SIG-M5 treated with dmso at 0.1 percent for 504 hours (cell line): ENCODE measurements around the gene ITPRID2.
A peak's percentile ranks its signal among the peaks of the same experiment; 100 is the strongest.
"Not testable (repeated sequence)": the region's sequence is repeated elsewhere in the genome, so short reads cannot be mapped to it uniquely, and the experiment has no call there.

Source experiments
- DNase-seq: peaks from one replicate; lab custom pipeline; 2025; ENCODE audit not compliant: unreplicated experiment; lab: John Stamatoyannopoulos, UW

ITPRID2 gene

DNA sequence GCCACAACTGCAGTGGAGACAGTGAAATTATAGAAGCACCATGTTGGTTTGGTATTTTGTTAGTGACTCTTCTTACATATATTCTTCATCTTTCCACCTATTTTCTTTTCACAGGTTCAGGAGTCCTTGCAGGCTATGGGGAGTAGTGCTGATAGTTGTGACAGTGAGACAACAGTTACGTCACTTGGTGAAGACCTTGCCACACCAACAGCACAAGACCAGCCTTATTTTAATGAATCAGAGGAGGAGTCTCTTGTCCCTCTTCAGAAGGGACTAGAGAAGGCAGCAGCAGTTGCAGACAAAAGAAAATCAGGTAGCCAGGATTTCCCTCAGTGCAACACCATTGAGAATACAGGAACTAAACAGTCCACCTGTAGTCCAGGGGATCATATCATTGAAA lies 23.6 kb downstream of the ITPRID2 start:
- peak; percentile 37 for DNase-seq

DNA sequence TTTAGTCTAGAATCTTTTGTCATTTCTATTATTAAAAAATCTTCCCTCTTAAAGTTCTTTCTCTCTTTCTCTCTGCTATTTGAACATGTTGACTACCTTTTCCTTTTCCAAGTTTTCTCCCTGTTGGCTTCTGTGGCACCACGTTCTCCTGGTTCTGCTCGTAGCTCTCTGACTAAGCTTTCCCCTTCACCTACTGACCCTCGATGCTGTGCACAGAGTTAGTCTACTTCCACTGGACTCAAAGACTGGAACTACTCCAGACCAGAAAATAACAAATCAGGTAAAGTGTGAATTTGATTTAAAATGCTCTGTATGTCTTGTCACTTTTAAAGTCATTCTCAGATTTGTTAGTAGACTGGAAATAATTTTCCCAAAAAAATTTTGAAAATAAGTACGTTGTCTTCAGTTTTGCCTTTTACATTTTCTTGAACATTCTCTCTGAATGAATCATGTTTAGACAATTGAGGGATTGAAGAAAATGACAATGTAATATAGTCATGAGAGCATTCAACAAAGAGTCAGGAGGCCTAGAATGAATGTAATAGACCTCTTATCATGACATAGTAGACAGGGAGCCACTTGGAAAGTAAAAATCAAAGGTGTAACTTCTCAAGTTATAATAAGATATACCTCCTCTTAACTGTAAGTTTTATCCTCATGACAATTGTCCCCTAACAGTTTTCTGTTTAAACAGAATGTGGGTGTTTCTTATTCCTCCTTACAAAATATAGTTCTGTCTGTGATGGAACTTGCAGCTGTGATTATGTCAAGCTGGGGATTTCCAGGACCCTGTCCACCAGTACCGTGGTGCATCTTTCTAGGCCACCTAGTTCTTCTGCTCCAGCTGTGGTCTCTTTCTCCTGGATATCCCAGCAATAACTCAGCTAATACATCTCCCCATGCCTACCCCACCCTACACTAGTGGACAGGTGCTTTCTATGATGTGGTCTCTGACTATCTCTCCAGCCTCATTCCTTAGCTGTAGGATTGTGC lies 25.5 kb downstream of the ITPRID2 start:
- DNase-seq: no peak

DNA sequence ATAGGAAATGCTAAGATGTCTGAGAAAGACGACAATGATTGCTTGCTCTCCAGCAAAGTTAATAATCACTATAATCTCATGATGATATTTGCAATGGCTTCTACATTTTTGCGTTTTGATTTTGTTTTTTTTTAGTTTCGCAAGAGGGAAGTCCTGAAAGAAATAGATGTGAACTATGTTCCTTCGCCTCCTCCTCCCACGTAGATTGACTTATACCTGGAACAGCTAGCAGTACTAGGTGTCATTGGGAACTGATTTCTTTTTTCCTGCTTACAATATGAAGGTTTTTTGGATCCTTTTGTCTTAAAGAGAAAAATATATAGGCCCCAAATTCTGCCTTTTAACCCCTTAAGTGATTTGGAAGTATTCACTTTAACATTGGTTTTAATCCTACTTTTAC lies 26.7 kb downstream of the ITPRID2 start:
- no peak for DNase-seq

DNA sequence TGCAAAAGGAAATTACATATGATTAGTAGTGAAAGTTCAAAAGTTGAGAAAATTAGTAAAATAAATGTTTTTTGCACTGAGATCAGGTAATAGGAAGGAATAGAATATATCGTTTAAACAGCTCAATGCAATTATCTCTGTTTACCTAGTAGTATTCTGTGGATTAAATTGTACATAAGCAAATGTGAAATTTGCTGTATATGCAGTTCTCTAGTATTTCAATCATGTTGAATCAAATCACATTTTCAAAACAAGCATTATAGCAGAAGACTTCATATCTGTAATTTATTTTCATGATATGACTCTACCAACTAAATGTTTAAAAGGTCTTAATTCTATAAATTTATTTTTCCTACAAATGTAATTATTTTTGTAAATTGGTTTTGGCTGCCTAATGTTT lies 31.6 kb downstream of the ITPRID2 start:
- no peak for DNase-seq

DNA sequence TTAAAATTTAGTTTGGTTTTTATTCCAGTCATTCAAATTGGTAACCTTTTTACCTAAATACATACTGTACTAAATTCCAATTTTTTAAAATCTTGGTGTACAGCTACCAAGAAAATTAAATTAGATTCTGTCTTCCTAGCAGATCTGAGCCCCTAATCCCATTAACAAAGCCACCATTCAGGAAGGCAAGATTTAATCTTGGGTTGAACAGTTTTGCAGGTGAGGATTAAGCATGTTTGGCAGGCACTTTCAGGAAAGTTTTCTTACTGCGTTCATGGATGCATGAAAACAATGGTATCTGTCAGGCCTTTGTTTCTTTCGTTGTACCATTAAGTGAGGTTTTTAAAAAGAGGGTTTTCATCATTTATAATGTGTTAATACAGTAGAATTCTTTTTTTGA lies 32.8 kb downstream of the ITPRID2 start:
- DNase-seq: no peak

DNA sequence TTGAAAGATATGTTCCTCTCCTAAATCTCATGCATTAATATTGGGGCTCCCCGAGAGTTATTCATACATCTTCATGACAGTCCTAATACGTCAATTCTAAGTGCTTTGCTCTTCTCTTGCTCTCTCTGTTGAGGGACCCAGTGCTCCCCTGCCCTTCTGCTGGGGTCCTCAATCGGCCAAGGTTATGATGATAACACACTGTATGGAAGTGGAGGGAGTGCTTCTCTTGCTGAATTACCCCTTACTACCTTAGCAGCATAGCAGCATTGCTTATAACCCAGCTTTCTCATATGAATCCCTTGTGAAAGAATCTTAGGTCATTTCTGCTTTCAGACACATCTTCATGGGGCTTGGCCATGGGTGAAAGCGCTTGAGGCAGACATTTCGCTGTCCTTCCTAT lies 43.2 kb downstream of the ITPRID2 start:
- DNase-seq: no peak

DNA sequence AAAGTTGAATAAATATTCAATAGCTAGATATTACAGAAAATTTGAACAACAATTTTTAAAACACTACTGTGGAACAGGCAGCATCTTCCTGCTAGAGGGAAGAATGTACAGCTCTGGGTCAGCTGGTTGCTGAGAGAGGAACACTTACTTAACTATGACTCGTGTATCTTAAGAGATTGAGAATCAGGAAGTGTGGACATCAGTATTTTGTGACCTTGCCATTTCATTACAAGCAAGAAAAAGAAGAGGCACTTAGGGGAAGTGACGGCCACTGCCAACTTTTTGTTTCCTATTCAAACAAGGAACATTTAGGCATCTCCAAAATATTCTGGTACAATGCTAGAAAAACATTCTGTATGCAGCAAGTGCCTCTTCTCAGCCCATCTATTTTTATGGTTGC lies 45.9 kb downstream of the ITPRID2 start:
- DNase-seq: peak; percentile 86

DNA sequence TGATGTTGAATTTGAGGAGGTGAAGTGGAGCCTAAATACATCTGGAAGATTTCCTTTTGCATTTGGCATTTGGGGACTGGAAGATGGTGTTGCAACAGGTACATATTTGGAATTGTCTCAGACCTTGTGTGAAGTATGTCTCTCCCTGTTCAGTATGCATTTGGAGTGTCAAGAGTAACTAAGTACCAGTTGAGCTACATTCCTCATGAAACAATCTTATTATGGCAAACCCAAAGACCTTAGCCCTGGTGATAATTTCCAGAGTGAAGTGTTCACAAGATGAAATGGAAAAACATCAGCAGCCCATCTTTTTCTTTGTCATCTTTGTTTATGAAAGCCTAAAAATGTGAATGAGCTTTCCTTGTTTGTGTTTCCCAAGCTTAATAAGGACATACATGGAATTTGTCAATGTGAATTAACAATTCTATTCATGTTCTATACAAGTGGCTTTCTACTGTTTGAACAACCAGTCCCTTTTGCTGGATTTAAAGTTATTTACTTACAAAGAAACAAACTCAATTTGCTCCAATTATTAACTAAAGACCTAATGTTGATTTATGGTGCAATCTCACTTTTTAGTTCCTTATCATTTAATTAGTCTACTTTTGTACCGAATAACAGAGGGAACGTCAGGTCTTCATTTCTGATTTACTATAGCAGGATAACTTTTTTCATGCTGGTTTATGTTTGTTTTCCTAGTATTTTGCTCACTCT lies 52.0 kb downstream of the ITPRID2 start:
- no peak for DNase-seq

DNA sequence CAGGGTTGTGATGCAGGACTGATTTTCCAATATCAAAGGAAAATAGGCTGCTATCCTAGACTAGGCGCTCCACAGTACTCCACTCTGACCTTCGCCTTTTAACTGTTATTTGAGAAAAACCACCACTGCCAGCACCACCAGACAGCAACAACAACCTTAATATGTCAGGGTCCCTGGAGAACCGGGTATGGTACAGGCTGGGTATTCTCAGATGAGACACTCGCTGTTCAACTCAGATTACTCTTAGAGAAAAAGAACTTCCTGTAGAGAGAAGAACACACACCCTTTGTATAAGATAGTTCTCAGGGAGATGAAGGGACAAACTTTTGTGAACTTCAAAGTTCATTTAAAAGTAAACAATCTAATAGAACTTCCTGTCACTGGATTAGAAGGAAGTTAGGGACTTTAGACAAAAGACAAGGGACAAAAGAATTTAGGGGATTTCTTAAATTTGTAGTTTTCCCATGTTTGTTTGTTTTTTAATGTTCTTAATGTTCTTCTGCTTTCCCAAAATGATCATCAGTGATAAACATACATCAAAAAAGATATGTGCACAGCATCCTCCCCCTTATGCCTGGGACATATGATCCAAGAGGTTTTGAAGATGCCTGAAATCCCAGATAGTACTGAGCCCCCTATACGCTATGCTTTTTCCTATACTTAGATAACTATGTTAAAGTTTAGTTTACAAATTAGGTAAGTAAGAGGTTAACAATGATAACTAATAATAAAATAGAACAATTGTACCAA lies 52.8 kb downstream of the ITPRID2 start:
- no peak for DNase-seq

DNA sequence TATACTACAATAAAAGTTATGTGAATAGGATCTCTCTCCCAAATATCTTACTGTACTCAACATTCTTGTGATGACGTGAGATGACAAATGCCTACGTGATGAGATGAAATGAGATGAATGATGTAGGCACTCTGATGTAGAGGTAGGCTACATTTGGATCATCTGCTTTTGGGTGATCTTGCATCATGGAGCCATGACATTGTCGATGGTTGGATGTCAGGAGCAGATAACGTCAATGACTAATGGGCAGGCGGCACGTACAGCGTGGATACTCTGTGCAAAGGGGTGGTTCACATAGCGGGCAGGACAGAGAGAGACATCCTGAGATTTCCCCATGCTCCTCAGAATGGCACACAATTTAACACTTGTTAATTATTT lies 53.4 kb downstream of the ITPRID2 start:
- DNase-seq: no peak

DNA sequence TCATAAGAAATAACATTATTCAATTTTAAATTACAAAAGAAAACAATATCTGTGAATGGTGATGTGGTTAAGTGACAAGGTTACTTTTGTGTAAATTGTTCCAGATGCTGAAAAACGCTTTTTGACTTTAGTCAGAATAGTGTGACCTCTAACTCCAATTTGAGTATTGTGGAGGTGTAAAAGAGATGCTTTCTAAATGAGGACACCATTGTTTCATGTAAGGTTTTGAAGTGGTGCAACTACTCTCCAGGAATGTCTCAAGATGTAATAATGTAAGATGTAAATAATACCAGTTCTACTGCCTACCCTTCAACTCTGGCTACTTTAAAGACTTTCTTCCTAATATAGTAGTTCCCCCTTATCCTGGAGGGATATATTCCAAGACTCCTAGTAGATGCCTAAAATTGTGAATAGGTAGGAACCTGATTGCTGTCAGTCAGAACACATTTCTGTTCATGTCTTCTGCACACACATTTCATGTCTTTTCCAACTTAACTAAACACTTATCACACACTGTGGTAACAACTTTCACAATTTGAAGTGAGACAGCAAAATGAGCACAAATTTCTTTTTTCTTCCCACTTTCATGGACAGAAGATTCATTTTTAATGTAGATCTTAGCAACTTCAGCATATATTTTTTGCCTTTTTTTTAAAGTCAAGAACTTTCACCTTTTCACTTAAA lies 55.1 kb downstream of the ITPRID2 start:
- DNase-seq: no peak

DNA sequence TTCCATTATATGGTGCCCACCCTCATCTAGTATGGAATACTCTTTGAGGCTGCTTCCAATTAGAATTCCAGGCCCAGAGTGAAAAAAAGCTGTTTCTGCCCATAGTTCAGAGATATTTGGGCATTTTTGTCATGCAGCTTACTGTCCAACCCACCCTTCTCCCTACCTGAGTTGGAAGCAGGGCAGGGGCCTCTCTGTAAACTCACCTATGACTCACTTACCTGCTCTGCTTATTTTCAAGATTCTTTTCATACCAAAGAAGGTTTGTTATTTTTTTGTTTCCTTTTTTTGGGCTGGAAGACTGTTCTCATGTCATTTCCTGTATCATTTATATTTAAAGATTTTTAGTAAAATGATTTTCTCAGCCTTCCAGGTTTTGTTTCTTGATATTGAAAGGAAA lies 55.7 kb downstream of the ITPRID2 start:
- DNase-seq: no peak

DNA sequence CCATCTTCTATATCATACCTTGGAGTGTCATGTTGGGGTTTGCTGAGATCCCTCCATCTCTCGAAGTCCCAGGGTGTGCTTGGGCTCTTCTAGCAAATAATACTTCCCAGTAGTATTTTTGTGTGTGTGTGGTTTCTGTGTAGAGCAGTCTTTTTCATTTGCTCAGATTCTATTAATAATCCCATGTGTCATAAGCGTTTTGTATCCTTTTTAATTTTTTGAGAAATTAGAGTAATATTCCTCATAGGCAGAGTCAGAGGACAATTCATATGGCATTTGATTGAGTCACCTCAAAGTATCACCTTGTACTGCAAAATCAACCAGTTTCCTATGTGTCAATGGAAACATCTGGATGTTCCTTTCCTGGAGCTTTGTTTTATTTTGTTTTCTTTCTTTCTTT lies 56.7 kb downstream of the ITPRID2 start:
- DNase-seq: no peak

DNA sequence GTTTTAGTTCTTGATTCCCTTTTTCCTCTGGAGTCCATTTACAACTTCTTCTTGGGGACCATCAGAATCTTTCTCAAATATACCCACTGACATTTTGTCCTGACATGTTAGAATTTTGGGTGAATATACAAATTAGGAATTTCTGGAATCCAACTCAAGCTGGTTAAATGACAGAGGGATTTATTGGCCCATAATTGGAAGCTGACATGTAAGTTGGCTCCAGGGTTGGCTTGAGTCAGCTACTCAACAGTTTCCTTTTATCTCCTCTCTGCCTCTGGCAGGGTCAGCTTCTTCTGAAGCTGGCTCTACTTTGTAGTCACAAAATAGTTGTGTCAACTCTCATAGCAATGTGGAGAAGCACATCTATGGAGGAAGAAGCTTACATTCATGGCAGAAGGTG lies 57.5 kb downstream of the ITPRID2 start:
- no peak for DNase-seq

DNA sequence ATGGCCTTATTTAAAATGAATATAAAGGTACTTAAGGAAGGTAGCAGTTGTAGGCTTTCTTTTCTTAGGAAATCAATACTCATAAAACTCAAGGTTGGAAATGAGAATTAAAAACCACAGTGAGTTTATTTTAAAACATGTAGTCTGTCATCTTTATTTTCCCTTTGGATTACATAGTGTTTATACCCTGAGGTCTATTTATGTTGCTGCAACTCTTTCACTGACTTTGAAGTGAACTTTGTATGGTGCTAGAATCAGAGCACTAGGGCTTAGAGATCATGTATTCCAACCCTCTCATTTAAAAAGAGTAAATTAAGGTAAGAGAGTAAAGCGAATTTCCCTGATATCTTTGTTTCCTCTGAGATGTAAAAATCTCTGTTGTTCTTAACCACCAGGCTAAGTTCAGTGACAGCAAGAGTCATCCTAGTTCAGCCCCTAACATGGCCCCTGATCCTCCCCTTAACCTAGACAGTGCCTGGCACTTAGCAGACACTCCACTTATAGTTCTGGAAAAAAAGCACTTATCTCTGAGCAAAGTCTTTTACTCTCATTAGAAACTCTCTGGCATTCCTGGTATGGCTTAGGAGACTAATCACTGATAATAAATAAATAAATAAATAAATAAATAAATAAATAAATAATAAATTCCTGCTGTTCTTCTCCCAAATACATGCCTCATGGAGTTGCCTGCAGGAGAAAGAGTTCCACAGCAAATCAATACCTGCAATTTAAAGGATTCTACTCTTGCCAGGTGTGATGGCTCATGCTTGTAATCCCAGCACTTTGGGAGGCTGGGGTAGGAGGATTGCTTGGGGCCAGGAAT lies 61.1 kb downstream of the ITPRID2 start:
- no peak for DNase-seq

DNA sequence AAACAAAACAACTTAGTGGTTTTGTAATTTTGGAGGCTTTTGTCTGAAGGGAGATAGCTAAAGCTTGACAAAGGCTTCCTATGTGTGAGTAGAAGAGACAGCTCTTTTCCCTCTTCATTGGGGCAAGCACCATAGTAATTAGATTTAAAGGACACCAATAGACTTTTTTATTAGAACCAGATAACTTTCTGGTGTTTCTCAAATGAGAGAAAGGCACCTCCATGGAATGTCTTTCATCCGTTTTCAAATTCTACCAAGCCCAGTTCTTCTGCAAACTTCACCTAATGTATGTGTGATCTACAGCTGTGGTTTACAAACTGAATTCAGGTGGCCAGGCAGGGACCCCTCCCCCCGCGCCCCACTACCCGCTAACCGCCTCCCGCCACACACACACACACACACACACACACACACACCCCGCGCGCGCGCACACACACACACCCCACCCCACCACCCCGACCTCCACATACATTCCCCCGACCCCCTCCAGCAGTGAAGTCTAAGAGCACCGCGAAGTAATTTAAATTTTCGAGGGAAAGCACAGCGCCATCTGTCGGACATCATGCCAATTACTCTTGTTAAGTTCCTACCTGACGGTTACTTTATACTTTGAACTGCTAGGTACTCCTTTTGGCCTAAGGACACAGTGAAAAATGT lies 62.5 kb downstream of the ITPRID2 start:
- peak; percentile 64 for DNase-seq

DNA sequence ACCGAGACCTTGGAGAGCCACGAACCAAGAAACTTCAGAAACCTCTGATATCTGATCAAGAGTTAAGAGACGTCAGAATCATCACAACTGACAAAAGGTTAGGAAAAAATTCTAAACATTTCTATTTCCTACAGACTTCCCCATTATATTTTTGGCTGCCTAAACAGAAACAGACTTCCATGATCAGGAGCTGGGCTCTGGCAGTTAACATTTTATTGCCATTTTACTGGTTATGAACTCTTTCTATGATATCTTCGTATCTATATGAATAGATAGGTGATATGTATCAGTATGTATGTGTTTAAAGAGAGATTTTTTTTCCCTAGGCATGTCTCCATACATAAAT lies 63.0 kb downstream of the ITPRID2 start:
- peak; percentile 50 for DNase-seq

DNA sequence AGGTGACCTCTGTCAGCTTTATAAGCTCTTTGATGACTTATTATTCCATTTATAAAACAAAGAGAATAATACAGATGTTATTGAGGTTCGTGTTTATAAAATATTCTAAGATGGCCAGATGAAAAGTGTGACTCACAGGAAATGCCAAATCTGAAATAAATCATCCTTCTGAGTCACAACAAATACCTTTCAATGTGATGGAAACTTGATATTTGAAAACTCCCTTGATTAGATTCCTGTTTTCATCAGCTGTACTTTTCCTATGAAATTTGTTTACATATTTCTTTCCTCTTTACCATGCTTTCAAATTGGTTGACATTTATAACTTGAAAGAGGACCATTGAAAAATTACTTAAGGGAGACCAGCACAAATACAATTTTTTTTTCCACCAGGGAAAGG lies 63.5 kb downstream of the ITPRID2 start:
- no peak for DNase-seq

DNA sequence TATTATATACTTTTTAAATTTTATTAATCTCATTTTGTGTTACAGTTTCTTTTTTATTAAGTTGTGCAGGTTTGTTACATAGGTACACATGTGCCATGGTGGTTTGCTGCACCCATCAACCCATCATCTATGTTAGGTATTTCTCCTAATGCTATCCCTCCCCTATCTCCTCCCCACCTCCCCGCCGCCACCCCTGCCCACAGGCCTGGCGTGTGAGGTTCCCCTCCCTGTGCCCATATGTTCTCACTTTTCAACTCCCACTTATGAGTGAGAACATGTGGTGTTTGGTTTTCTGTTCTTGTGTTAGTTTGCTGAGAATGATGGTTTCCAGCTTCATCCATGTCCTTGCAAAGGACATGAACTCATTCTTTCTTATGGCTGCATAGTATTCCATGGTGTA lies 64.3 kb downstream of the ITPRID2 start:
- not testable (repeated sequence) for DNase-seq

DNA sequence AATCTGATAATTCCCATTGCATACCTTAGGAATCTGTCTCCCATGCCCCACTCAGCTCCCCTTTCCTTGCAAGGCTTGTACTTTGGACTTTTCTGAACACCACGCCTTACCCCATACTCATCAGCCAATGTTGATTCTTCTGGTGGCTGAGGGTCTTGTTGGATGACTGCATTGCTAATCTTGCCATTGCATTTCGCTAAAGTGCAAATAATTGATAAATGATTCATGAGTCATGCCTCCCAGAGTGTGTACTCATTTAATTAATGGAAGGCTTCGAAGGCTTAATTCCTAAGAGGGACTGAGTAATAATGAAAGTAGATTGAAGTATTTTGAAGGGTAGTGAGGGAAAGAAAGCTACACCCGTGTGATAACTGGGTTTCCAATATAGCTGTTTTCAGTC lies 66.1 kb downstream of the ITPRID2 start:
- DNase-seq: no peak
